Retinal pigment epithelial cell (primary cell): Measurements from ENCODE around the gene SKA1.
"Not testable (repeated sequence)": the region's sequence is repeated elsewhere in the genome, so short reads cannot be mapped to it uniquely, and the experiment has no call there.

ENCODE experiments used
- DNase-seq: peaks from one replicate; pipeline ENCODE4 v3.0.0-alpha.2; 2010; ENCODE audit warnings: low read depth
- H3K4me3 ChIP-seq: 2 replicates; pipeline ENCODE4 v1.5.1; 2011; ENCODE audit warnings: mild to moderate bottlenecking, low read length, control low read depth, moderate library complexity
- TF ChIP-seq, protein P1 (sequence below): conservative IDR thresholded peaks from 2 replicates; pipeline ENCODE4 v1.5.1; 2011; ENCODE audit warnings: low read depth, low read length, control low read depth, inconsistent platforms

SKA1 gene

DNA sequence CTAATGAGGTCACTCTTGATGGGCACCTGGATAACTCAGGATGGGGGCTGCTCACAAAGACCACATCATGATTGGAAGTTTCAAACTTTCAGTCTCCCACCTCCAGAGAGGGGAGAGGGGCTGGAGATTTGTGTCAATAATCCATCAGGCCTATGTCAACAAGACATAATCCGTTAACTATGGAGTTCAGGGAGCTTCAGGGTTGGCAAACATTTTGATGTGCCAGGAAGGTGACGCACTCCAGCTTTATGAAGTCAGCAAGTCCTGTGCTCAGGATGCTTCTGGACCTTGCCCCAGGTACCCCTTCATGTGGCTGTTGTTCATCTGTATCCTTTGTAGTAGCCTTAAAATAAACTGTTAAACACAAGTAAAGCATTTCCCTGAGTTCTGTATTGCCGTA lies 19.0 kb downstream of the SKA1 start:
- no peak overlapping the region for H3K4me3 ChIP-seq
- DNase-seq: no peak
- TF ChIP-seq, protein P1, sequence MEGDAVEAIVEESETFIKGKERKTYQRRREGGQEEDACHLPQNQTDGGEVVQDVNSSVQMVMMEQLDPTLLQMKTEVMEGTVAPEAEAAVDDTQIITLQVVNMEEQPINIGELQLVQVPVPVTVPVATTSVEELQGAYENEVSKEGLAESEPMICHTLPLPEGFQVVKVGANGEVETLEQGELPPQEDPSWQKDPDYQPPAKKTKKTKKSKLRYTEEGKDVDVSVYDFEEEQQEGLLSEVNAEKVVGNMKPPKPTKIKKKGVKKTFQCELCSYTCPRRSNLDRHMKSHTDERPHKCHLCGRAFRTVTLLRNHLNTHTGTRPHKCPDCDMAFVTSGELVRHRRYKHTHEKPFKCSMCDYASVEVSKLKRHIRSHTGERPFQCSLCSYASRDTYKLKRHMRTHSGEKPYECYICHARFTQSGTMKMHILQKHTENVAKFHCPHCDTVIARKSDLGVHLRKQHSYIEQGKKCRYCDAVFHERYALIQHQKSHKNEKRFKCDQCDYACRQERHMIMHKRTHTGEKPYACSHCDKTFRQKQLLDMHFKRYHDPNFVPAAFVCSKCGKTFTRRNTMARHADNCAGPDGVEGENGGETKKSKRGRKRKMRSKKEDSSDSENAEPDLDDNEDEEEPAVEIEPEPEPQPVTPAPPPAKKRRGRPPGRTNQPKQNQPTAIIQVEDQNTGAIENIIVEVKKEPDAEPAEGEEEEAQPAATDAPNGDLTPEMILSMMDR: no peak

DNA sequence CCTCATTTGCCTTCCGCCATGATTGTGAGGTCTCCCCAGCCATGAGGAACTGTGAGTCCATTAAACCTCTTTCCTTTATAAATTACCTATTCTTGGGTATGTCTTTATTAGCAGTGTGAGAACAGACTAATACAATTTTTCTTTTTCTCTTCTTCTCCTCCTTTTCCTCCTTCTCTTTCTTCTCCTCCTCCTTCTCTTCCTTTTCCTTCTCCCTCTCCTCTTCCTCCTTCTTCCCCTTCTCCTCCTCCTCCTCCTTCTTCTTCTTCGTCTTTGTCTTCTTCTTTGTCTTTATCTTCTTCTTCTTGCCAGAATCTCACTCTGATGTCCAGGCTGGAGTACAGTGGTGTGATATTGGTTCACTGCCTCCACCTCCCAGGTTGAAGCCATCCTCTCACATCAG lies 20.2 kb downstream of the SKA1 start:
- no peak overlapping the region for H3K4me3 ChIP-seq
- TF ChIP-seq, protein P1: no peak
- no peak for DNase-seq

DNA sequence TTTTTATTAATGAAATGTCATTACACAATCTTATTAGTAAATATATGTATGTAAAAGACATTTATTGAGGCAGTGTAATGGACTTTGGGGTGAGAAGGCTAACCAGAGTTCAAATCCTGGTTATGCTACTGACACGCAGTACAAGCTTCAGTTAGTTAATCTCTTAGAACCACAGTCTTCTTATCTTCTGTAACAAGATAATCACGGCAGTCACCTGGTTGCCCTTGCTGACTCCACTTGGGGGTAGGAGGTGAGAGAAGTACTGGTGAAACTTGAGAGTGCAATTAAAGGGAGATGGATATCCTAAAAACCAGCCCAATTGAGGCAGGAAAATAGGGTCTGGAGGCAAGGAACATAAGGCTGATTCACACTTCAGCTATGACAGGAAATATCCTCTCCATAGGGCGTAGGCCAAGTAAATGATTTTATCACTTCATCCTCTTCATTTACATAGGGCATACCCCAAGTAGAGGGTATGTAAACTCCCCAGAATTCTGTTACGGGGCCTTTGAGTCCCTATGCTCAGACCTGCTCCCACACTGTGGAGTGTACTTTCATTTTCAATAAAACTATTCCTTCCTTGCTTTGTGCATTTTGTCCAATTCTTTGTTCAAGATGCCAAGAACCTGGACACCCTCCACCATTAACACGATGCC lies 21.3 kb downstream of the SKA1 start:
- no peak for DNase-seq
- TF ChIP-seq, protein P1: no peak
- no peak overlapping the region for H3K4me3 ChIP-seq

DNA sequence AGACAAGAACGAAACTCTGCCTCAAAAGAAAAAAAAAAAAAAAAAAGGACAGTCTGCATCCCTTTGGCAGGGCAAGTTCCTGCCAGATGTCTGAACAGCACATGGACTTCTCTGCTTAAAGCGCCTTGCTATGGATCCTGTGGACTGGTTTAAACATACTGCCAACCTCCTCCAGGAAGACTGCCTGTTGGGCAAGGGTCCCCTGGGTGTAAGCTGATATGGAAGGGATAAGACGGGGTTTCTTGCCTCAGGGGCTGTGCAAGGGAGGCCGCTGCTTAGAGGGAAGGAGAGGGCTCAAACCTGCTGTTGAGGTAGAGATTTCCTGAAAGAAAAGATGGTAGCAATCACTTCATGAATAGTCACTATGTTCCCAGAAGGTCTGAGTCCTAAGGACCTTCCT lies 22.2 kb downstream of the SKA1 start:
- H3K4me3 ChIP-seq: no peak overlapping the region
- TF ChIP-seq, protein P1: no peak
- DNase-seq: no peak

DNA sequence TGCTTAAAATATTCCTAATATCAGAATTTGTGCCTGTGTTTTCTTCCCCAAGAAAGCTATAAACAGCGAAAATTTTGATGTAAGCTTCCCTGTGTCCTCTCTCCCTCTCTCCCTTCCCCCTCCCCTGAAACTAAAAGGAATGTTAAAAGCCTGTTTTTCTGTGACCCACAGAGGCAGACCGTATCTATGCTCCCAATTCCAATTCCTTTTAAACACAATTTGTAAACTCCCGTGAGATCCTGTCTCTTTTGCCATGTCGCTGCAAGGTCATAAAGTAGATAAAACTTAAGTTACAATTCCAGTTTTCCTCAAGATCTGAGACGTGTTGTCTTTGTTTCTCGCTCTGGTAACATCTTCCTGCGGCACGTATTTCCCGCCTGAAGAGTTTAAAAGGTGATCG lies 23.3 kb downstream of the SKA1 start:
- TF ChIP-seq, protein P1: no peak
- H3K4me3 ChIP-seq: no peak overlapping the region
- DNase-seq: no peak

DNA sequence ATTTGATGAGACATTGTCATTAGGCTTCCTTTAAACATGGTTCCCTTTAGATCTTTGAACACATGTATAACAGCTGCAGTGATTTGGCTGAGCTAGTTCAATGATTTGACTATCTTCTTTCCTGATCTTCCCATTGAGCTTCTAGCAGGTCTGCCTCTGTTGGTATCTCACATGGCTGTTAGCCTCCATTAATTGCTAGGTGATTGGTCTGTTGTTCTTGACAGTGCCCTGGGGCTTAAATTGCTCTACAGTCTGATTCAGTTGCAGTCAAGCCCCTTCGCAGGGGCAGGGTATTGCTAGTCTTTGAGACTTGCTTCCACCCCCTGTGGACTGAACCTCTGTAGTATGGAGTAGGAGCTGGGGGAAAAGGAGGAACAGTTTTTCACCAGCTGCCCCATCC lies 24.1 kb downstream of the SKA1 start:
- TF ChIP-seq, protein P1: no peak
- no peak overlapping the region for H3K4me3 ChIP-seq
- DNase-seq: no peak

DNA sequence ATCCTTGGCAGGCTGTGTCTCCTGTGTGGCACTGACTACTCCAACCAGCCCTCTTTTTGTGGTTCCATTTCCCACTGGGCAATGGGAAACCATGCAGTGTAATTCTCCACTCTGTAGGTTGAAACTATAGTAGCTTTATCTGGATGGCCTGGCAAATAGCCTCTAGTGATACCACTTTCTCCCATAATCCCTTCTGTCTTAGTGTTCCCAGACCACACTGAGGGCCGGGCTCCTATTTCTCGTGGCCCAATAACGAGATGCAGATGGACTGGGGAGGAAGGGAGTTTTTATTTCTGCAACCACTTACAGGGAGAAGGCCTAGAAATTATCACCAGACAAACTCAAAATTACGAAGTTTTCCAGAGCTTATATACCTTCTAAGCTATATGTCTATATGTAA lies 24.7 kb downstream of the SKA1 start:
- DNase-seq: no peak
- TF ChIP-seq, protein P1: no peak
- H3K4me3 ChIP-seq: no peak overlapping the region

DNA sequence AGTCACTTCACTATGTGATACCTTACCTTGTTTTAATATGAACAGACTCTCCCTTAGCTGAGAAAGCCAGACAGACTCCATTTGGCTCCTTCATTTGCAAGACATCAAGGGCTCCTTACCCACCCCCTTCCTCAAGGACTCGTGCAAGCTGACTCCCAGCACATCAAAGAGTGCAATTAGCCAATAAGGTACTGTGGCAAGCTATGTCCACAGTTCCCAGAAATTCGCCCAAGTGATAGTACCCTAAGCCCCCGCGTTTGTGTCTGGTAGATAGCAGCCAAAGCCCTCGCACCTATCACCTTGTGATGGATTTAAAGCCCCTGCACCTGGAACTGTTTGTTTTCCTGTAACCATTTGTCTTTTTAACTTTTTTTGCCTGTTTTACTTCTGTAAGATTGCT lies 25.6 kb downstream of the SKA1 start:
- not testable (repeated sequence) for DNase-seq, H3K4me3 ChIP-seq
